Muscle of leg (tissue), 11 donors: Measurements from ENCODE around the gene LRMDA. TPM values are rescaled to one million over a fixed set of nuclear protein-coding genes. Genes with fewer than 3 reads are reported as not detected.

Source experiments
- DNase-seq: peaks from one replicate; pipeline ENCODE4 v3.0.0; 2013
- H3K27ac ChIP-seq: one replicate; pipeline ENCODE4 v1.5.1; 2013; ENCODE audit warnings: mild to moderate bottlenecking, low read length, control low read depth
- H3K27me3 ChIP-seq: one replicate; pipeline ENCODE4 v1.6.1; 2013; ENCODE audit warnings: low read length; ENCODE audit not compliant: control insufficient read depth, insufficient read depth
- H3K36me3 ChIP-seq: one replicate; pipeline ENCODE4 v1.6.1; 2013; ENCODE audit warnings: low read length; ENCODE audit not compliant: control insufficient read depth, insufficient read depth
- H3K4me1 ChIP-seq: one replicate; pipeline ENCODE4 v1.6.1; 2013; ENCODE audit warnings: low read length; ENCODE audit not compliant: control insufficient read depth, insufficient read depth
- H3K4me3 ChIP-seq: one replicate; pipeline ENCODE4 v1.5.1; 2013; ENCODE audit warnings: low read length, control low read depth
- H3K9me3 ChIP-seq: replicated peaks from 2 replicates; pipeline ENCODE4 v1.6.1; 2013; ENCODE audit warnings: low read depth, low read length; ENCODE audit not compliant: control insufficient read depth
- WGBS: methylation state at CpG from one replicate; pipeline ENCODE4 v1.1.5; 2013; ENCODE audit warnings: missing lambda C conversion rate; ENCODE audit not compliant: insufficient coverage; 5-methylcytosine and 5-hydroxymethylcytosine counted together
- polyA plus RNA-seq, 8 donors: library from polyadenylated mRNA; unstranded; fragments of 120-200 nt; gene quantifications; one replicate each; pipeline versions ENCODE4 v1.2.1 to v1.2.3, GENCODE V29; 2013; ENCODE audit warnings: inconsistent platforms in 1 of 8, low replicate concordance in 1 of 8; ENCODE audit not compliant: insufficient read length in 8 of 8, insufficient read depth in 1 of 8
- total RNA-seq: library from RNA; stranded (reverse); fragments of 120-200 nt; gene quantifications from one replicate; pipeline ENCODE4 v1.2.4, GENCODE V29; 2013

Gene LRMDA
- total and polyA plus RNA-seq, 9 donors, result 4.8 to 7.9 (median 5.7) TPM

GRCh38 chr10:75941223-75941801 lies 509.9 kb downstream of the LRMDA start:
- WGBS, result 47% methylated on average over 5 of the region's 9 CpGs
- no peak overlapping the region for H3K27ac ChIP-seq

GRCh38 chr10:75944061-75944460 lies 512.6 kb downstream of the LRMDA start:
- WGBS, result no CpG with 5 or more reads among the region's 2 CpGs
- Histone ChIP-seq H3K4me1 (no peaks in the 10 kb centered on the region), H3K27ac (no peak overlapping the region), H3K4me3 (no peak overlapping the region), H3K27me3 (no peaks in the 10 kb centered on the region), H3K36me3 (no peaks in the 10 kb centered on the region), H3K9me3 (no peaks in the 10 kb centered on the region)
- DNase-seq, result no peak

More at GRCh38 chr10:75941223-75941801, 509.9 kb downstream of the LRMDA start:
- no peak overlapping the region for H3K4me3 ChIP-seq
- no peaks in the 10 kb centered on the region for H3K27me3 ChIP-seq
- H3K9me3 ChIP-seq, result no peaks in the 10 kb centered on the region
- no peak for DNase-seq
- no peaks in the 10 kb centered on the region for H3K36me3 ChIP-seq
- no peaks in the 10 kb centered on the region for H3K4me1 ChIP-seq

GRCh38 chr10:75948583-75948982 lies 517.2 kb downstream of the LRMDA start:
- H3K36me3 ChIP-seq, result no peaks in the 10 kb centered on the region
- WGBS, result no CpG with 5 or more reads among the region's 3 CpGs
- H3K4me3 ChIP-seq, result no peak overlapping the region
- H3K9me3 ChIP-seq, result no peaks in the 10 kb centered on the region
- no peaks in the 10 kb centered on the region for H3K4me1 ChIP-seq
- DNase-seq, result no peak
- H3K27ac ChIP-seq, result no peak overlapping the region
- no peaks in the 10 kb centered on the region for H3K27me3 ChIP-seq

- no CpG with 5 or more reads among the region's 2 CpGs for WGBS
- no peaks in the 10 kb centered on the region for H3K4me1 ChIP-seq
- H3K36me3 ChIP-seq, result no peaks in the 10 kb centered on the region
- no peak for DNase-seq
- no peaks in the 10 kb centered on the region for H3K9me3 ChIP-seq
- H3K27ac ChIP-seq, result no peak overlapping the region
- no peaks in the 10 kb centered on the region for H3K27me3 ChIP-seq
- no peak overlapping the region for H3K4me3 ChIP-seq
Observed at GRCh38 chr10:75950307-75950706, 518.9 kb downstream of the LRMDA start.

- Histone ChIP-seq H3K4me3 (no peak overlapping the region), H3K36me3 (no peaks in the 10 kb centered on the region), H3K4me1 (no peaks in the 10 kb centered on the region), H3K27me3 (no peaks in the 10 kb centered on the region), H3K27ac (no peak overlapping the region), H3K9me3 (no peaks in the 10 kb centered on the region)
- no peak for DNase-seq
- WGBS, result 68% methylated on average over 5 of the region's 7 CpGs
Observed at GRCh38 chr10:75950997-75951589, 519.7 kb downstream of the LRMDA start.

- Histone ChIP-seq H3K9me3 (no peaks in the 10 kb centered on the region), H3K36me3 (no peaks in the 10 kb centered on the region), H3K4me1 (no peaks in the 10 kb centered on the region), H3K4me3 (no peak overlapping the region), H3K27me3 (no peaks in the 10 kb centered on the region), H3K27ac (no peak overlapping the region)
- DNase-seq, result no peak
- WGBS, result 64% methylated on average over 5 of the region's 7 CpGs
Observed at GRCh38 chr10:75951627-75952026, 520.2 kb downstream of the LRMDA start.

GRCh38 chr10:75952093-75952492 lies 520.7 kb downstream of the LRMDA start:
- no peak overlapping the region for H3K27ac ChIP-seq
- DNase-seq, result no peak
- no peaks in the 10 kb centered on the region for H3K4me1 ChIP-seq
- H3K36me3 ChIP-seq, result no peaks in the 10 kb centered on the region
- no CpG with 5 or more reads among the region's 7 CpGs for WGBS
- no peaks in the 10 kb centered on the region for H3K9me3 ChIP-seq
- H3K4me3 ChIP-seq, result no peak overlapping the region
- H3K27me3 ChIP-seq, result no peaks in the 10 kb centered on the region

- H3K9me3 ChIP-seq, result no peaks in the 10 kb centered on the region
- H3K27ac ChIP-seq, result no peak overlapping the region
- no peaks in the 10 kb centered on the region for H3K36me3 ChIP-seq
- no peaks in the 10 kb centered on the region for H3K4me1 ChIP-seq
- H3K4me3 ChIP-seq, result no peak overlapping the region
- no peaks in the 10 kb centered on the region for H3K27me3 ChIP-seq
- 40% methylated on average over 3 of the region's 4 CpGs for WGBS
- no peak for DNase-seq
Observed at GRCh38 chr10:75954486-75954885, 523.1 kb downstream of the LRMDA start.

- Histone ChIP-seq H3K36me3 (no peaks in the 10 kb centered on the region), H3K4me1 (no peaks in the 10 kb centered on the region), H3K4me3 (no peak overlapping the region), H3K27ac (no peak overlapping the region), H3K9me3 (no peaks in the 10 kb centered on the region), H3K27me3 (no peaks in the 10 kb centered on the region)
- peak; percentile 24 for DNase-seq
- 100% methylated on average over 1 of the region's 2 CpGs for WGBS
Observed at GRCh38 chr10:75955973-75956502, 524.6 kb downstream of the LRMDA start.

- Histone ChIP-seq H3K36me3 (no peaks in the 10 kb centered on the region), H3K4me1 (no peaks in the 10 kb centered on the region), H3K27me3 (no peaks in the 10 kb centered on the region), H3K9me3 (no peaks in the 10 kb centered on the region), H3K4me3 (no peak overlapping the region), H3K27ac (no peak overlapping the region)
- WGBS, result 100% methylated on average over 1 of the region's 2 CpGs
- no peak for DNase-seq
Observed at GRCh38 chr10:75956624-75957023, 525.2 kb downstream of the LRMDA start.
